OCI-LY3 (cell line): ENCODE results near the gene HEMK1.

ENCODE experiments used
- CTCF ChIP-seq: fragments of 200-600, 300-600 bp; sonication (generic); IDR thresholded peaks from 2 replicates; pipeline ENCODE4 v1.5.1; 2014; ENCODE audit warnings: antibody characterized with exemption, low read length, low read depth
- EZH2phosphoT487 ChIP-seq: fragments of 200-600 bp; shearing (Covaris generic); IDR thresholded peaks from 2 replicates; pipeline ENCODE4 v1.6.1; 2018; ENCODE audit warnings: antibody characterized with exemption, mixed run types, low read depth

- TF ChIP-seq CTCF (no peak), EZH2phosphoT487 (no peak)
These were observed 31.7 kb downstream of the HEMK1 start for GRCh38 chr3:50600841-50601591.
